ENCODE measurements around the gene SNED1.
A peak's percentile ranks its signal among the peaks of the same experiment; 100 is the strongest.

Gene SNED1

GRCh38 chr2:241029599-241030332 lies 31.3 kb downstream of the SNED1 start:
- DNase-seq (ENCODE audit: low read depth), result no peak

GRCh38 chr2:241030333-241030680 lies 31.9 kb downstream of the SNED1 start:
- DNase-seq (ENCODE audit: low read depth), result no peak

DNA sequence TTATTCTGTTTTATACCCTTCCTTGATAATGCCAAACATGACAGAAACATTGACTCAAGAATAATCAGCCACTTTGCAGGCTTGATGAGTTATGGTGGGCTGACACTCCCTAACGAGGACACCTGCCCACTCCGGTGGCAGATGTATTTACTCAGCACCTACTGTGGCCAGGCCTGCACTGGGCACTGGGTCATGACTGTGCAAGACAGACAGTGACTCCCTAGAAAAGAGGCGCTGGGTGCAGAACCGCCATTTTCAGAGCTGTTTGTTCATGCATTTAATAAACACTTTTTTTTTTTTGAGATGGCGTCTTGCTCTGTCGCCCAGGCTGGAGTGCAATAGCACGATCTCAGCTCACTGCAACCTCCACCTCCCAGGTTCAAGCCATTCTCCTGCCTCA lies 32.5 kb downstream of the SNED1 start:
- DNase-seq (ENCODE audit: low read depth), result no peak

GRCh38 chr2:241031436-241032165 lies 33.2 kb downstream of the SNED1 start:
- no peak for DNase-seq (ENCODE audit: low read depth)

DNA sequence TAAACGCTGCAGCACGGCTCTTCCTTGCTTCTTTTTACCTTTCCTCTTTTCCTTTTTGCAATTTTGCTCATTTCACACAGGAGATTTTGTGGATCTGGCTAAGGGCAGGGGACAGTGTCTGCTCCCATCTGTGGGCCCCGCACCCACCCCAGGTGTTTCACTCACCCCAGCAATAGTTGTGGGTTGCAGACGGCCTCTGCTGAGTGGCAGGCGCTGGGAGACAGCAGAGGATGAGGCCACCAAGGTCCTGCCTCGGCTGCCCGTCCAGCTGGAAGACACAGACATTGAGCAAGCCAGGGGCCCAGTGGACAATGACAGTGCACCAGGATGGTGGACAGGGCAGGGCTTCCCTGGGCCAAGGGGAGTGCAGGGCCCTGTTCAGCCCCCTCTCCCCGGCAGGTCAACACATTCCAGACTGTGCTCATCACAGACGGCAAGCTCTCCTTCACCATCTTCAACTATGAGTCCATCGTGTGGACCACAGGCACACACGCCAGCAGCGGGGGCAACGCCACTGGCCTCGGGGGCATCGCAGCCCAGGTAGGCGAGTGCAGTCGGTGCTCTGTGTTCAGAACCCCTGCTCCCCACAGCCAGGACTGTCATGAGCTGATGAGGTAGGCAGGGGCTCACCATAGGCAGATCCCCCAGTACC lies 35.0 kb downstream of the SNED1 start:
- no peak for DNase-seq (ENCODE audit: low read depth)

GRCh38 chr2:241033994-241034393 lies 35.6 kb downstream of the SNED1 start:
- no peak for DNase-seq (ENCODE audit: low read depth)

GRCh38 chr2:241034490-241035141 lies 36.2 kb downstream of the SNED1 start:
- no peak for DNase-seq (ENCODE audit: low read depth)

- DNase-seq (ENCODE audit: low read depth), result no peak
Observed at GRCh38 chr2:241035142-241035817, 36.9 kb downstream of the SNED1 start.

DNA sequence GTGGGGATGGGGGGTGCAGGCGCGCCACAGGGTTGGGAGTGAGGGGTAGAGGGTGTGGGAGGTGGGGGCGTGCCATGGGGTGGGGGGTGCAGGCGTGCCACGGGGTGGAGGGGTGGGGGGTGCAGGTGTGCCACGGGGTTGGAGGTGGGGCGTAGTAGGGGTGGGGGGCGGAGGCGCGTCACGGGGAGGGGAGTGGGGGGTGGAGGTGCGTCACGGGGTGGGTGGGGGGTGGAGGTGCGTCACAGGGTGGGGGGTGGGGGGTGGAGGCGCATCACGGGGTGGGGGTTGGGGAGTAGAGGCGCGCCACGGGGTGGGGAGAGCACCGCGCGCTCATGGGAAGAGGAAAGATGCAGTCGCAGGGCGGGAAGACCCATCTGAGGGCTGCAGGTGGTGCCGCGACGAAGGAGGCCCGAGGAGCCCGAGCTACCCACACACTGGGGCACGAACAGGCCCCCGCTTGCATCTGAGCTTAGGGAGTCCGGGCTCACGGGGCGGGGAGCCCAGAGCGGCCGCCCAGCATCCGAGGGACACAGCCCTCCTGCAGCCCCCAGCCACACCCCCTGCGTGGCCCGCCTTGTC lies 37.5 kb downstream of the SNED1 start:
- DNase-seq (ENCODE audit: low read depth), result no peak

- DNase-seq (ENCODE audit: low read depth), result peak; percentile 24
Observed at GRCh38 chr2:241036397-241036963, 38.1 kb downstream of the SNED1 start.

DNA sequence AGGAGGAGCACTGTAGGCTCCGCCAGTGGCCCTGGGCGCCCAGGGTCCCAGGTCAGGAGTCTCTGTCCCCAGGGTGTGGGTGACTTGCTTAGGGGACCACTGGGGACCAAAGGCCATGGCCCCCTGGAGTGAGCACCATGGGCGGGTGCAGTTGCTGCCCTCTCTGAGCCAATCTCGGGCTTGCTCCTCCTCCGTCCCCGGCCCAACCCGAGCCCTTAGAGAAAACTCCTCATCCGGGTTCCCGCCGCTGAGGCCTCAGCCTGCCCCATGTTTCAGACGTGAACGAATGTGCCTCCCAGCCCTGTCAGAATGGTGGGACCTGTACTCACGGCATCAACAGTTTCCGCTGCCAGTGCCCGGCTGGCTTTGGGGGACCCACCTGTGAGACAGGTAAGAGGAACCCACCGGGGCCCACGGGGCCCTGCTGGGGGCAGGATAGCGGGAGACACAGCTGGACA lies 38.6 kb downstream of the SNED1 start:
- DNase-seq (ENCODE audit: low read depth), result no peak

DNA sequence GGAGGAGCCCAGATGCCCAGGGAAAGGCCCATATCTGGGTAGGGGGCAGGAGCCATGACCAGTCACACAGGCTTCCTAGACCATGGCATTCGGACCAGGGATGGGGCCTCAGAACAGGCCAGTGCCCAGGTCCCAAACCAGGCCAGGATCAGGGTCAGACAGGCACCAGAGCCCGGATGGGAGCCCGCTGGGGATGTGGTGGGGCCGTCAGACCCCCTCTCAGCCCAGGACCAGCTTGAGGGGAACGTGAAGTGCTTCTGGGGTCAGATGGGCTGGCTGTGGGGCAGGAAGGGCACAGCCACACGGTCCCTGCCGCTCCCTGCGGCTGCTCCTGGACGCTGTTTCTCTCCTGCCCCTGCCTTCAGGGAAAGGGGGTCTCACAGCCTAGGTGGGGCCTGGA lies 39.1 kb downstream of the SNED1 start:
- DNase-seq (ENCODE audit: low read depth), result no peak

DNA sequence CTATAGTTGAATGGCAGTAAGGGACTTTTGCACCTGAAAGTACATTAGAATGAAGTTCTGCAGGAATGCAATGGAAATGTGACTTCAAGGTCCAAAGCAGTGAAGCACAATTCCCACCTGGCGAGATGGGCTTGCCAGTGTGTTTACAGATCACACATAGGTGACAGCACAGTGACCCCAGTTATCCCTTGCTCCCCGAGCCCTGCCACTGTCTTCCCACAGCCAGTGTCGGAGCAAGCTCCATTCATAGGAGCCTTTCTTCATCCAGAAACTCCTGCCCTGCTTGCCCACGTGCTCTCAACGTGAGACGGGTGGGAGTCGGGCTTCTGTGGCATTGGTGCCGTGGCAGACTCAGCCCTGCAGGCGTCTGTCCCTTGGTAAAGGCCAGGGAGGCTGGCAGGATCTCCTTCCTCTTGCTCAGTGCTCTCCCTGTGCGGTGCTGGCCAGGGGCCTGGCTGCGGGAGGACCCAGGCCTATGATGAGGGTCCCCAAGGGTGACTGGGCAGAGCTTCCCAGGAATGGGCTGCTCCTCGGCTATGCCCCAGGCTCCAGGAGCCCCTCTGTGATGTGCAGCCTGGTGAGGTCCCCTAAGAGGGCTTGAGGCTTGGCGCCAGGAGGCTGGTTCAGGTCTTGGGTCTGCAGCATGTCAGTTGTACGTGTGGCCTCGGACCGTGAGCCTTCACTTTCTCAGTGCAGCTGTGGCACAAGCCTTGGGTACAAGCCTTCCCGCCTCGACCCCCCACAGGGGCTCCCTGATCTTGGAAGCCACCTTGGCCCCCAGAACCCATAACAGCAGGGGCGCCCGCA lies 40.2 kb downstream of the SNED1 start:
- DNase-seq (ENCODE audit: low read depth), result no peak

GRCh38 chr2:241039416-241039815 lies 41.0 kb downstream of the SNED1 start:
- DNase-seq (ENCODE audit: low read depth), result no peak

DNA sequence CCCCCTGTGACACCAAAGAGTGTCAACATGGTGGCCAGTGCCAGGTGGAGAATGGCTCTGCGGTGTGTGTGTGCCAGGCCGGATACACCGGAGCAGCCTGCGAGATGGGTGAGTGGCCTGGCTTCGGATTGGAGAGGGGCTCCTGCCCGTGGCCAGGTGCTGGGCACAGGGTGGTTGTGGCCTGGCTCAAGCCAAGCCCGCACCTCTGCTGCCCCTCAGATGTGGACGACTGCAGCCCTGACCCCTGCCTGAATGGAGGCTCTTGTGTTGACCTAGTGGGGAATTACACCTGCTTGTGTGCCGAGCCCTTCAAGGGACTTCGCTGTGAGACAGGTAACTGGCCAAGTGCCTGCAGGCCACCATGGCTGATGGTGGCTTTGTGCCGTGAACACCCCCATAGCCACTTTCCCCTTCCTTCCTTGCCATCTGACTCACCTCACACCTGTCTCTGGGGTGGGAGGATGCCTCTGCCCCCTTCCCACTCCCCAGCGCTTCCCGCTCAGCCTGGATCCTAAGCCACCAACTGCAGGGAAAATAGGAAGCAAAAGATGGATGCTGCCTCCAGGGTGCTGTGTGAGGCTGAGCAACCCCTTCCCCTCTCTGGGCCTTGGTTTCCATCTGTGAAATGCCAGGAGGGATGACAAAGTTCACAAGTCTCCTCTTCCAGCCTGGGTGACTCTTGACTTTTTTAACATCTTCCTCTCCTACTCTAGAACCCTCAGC lies 41.8 kb downstream of the SNED1 start:
- no peak for DNase-seq (ENCODE audit: low read depth)

DNA sequence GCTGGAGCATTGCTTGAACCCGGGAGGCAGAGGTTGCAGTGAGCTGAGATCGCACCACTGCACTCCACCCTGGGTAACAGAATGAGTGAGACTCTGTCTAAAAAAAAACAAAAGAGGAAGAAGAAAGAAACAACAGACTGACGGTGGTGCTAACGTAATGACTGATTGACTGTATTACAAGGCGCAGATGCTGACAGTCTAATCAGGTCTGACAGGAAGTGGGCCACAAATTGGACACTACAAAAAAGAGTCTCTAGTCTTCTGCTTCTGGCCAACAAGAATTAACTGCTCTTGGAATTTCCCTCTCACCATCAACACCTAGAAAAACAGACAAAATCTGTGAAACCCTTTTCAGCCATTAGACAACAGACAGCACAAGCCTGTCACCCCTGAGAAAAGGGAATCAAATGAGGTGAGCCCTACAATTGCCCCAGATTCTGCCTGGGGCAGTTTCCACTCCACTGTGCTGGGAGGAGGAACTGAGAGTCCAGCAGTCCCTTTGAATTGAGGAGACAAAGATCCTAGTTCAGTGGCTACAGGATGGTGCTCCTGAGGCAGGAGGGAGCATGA lies 43.3 kb downstream of the SNED1 start:
- DNase-seq (ENCODE audit: low read depth), result no peak

- no peak for DNase-seq (ENCODE audit: low read depth)
Observed at GRCh38 chr2:241043581-241043980, 45.2 kb downstream of the SNED1 start.

DNA sequence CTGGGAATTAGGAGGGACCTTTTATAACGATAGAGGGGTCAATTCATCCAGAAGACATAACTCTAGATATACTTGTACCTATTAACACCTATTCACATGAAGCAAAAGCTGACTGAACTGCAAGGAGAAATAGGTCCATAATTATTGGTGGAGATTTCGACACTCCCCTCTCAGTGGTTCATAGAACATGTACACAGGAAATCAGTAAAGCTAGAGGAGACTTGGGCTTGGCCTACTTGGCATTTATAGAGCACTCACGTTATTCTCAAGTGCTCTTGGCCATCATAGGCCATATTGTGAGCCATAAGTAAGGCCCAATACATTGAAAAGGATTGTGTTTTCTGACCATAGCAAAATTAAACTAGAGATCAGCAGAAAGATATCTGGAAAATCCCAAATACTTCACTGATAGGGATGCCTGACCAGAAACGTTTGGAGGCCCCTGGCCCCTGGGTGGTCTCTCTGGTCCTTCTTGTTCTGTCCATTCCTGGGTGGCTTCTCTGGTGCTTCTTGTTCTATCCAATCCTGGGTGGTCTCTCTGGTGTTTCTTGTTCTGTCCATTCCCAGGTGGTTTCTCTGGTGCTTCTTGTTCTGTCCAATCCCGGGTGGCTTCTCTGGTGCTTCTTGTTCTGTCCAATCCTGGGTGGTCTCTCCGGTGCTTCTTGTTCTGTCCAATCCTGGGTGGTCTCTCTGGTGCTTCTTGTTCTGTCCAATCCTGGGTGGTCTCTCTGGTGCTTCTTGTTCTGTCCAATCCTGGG lies 49.0 kb downstream of the SNED1 start:
- DNase-seq (ENCODE audit: low read depth), result no peak
